22Rv1 (cell line): ENCODE measurements around the gene FBXL16.

Source experiments
- CTCF ChIP-seq: fragments of 450-650 bp; IDR thresholded peaks from 2 replicates; pipeline ENCODE4 v1.5.1; 2017; ENCODE audit warnings: mild to moderate bottlenecking
- ZFX ChIP-seq: fragments of 450-650 bp; IDR thresholded peaks from 2 replicates; pipeline ENCODE4 v1.6.1; 2017; ENCODE audit warnings: antibody characterized with exemption, borderline replicate concordance

GRCh38 chr16:719815-720446 is 14.3 kb upstream of the FBXL16 start:
- peak; percentile 38; the same call in 1 of the 2 replicates for TF ChIP-seq CTCF
- no peak for TF ChIP-seq ZFX
